GM21786 (cell line): ENCODE results near the gene DDX21.
"Not testable (repeated sequence)": the region's sequence is repeated elsewhere in the genome, so short reads cannot be mapped to it uniquely, and the experiment has no call there.

Experiments
- ATAC-seq: cut with Tn5 transposase; IDR thresholded peaks from one replicate; pipeline ENCODE4 v1.9.1; 2021; ENCODE audit not compliant: unreplicated experiment

The DDX21 gene

GRCh38 chr10:68955832-68956532 is at the start of gene DDX21:
Gene DDX21, plus strand, starts transcription at chr10:68956170. Its CDS starts 56 bp downstream, at chr10:68956226.
- peak; percentile 85 for ATAC-seq

DNA sequence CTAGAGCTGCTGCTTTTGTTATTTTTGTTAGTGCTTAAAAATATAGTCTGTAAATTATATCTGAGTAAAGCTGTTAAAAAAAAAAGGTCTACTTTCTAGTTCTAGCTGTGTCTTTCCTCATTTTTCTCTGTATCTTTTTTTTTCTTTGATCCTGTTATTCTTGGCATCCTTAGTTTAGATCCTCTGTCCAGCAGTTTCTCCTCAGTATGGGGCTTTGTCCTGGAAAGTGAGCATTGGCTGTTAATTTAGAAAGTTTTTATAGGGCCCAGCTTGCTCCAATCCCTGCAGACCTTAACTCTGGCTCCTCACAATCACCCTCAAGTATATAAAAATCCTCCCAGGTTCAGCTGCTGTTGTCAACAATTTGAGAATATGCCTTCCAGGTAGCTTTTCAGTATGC is 31.4 kb upstream of the DDX21 start:
- no peak for ATAC-seq

- ATAC-seq, result no peak
Observed at GRCh38 chr10:68925489-68925888, 30.5 kb upstream of the DDX21 start.

DNA sequence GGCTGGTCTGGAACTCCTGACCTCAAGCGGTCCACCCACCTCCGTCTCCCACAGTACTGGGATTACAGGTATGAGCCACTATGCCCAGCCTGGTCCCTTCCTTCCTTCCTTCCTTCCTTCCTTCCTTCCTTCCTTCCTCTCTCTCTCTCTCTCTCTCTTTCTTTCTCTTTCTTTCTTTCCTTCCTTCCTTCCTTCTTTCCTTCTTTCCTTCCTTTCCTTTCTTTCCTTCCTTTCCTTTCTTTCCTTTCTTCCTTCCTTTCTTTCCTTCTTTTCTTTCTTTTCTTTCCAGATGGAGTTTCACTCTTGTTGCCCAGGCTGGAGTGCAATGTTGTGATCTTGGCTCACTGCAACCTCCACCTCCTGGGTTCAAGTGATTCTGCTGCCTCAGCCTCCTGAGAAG is 26.8 kb upstream of the DDX21 start:
- ATAC-seq, result not testable (repeated sequence)

DNA sequence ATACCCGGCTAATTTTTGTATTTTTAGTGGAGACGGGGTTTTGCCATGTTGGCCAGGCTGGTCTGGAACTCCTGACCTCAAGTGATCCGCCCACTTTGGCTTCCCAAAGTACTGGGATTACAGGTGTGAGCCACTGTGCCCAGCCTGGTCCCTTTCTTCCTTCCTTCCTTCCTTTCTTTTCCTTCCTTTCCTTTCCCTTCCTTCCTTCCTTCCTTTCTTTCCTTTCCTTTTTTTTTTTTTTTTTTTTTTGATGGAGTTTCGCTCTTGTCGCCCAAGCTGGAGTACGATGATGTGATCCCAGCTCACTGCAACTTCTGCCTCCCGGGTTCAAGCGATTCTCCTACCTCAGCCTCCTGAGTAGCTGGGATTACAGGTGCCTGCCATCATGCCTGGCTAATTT is 26.1 kb upstream of the DDX21 start:
- ATAC-seq, result not testable (repeated sequence)

DNA sequence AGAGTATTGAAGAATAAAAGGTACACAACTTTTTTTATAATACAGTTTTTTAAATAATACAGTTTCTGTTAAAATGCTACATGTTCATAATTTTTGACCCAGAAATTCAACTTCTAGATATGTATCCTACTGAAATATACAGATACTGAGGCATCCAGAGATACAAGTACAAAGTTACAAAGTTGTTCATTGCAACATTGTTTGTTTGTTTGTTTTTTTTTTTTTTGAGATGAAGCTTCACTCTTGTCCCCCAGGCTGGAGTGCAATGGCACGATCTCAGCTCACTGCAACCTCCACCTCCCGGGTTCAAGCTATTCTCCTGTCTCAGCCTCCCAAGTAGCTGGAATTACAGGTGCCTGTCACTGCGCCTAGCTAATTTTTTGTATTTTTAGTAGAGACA is 23.1 kb upstream of the DDX21 start:
- ATAC-seq, result not testable (repeated sequence)

DNA sequence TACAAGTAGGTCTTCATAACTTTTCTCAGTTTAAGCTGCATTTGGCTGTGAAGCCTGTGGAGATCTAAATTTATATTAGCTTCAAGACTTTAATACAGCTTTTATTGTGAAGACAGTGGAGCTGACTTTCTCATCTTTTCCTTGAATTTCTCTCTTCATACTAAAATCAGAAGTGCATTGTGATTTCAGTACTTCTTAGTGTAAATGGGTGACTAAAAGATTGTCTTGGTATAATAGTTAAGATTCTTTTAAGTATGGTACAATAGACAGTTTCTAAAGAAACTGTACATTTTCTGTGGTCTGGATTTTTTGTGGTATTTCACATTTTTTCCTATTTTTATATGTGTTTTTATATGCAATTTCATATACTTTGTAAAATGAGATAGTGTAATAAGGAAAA is 21.0 kb upstream of the DDX21 start:
- ATAC-seq, result no peak

- ATAC-seq, result no peak
Observed at GRCh38 chr10:68938117-68938516, 17.9 kb upstream of the DDX21 start.

DNA sequence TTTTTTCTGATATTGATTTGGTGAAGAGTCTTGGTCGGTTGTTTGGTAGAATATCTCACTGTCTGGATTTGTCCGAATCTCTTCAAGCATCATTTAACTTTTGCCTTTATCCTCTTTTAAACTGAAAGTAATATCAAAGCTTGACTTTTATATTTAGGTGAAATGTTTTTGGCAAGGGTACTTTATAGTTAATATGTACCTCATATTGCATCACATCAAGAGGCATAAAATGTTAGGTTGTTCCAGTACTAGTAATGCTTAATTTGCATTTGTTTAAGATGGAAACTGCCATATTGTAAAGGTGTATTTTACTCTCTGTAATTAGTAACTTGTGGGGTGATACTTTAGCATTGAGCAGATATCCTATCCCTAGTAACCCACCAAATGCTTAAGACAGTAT is 17.1 kb upstream of the DDX21 start:
- ATAC-seq, result no peak

GRCh38 chr10:68940917-68941316 is 15.1 kb upstream of the DDX21 start:
- not testable (repeated sequence) for ATAC-seq

DNA sequence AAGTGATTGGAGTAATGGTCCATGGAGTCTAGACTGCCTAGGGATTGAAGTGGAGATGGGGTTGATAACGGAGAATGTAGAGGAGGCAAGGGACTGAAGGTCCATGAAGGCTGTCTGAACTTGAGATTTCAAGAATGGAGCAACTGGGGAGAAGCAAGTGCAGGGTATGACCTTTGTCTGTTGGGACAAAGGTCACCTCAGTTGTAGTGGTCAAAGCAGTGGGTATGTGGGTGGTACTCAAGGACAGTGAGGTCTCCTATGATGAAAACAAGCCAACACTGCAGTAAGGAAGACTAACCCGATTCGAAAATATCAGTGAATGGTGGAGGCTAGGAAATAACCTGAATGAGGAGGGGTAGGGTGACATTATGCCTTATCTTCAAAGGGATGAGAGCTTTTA is 5.4 kb upstream of the DDX21 start:
- no peak for ATAC-seq

GRCh38 chr10:68954904-68955303 is 1.1 kb upstream of the DDX21 start:
- ATAC-seq, result no peak

DNA sequence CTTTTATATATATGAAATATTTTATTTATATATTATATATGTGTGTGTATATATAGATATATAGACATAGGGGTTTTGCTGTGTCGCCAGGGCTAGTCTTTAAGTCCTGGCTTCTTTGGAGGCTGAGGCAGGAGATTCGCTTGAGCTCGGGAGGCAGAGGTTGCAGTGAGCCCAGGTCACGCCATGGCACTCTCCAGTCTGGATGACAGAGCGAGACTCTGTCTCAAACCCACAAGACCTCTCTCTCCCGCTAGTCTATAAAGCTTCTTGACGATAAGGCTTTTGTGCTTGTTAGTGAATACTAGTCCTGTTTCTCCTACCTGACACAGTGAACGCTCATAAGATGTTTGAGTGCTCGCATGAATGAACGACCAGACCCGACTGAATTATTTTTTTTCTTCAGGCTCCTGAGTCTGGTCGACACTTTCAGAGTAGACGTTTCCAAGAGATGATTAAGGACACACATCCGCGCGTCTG is 577 bp upstream of the DDX21 start:
- ATAC-seq, result no peak

GRCh38 chr10:68957284-68957615 is 1.3 kb downstream of the DDX21 start:
- ATAC-seq, result no peak

- ATAC-seq, result no peak
Observed at GRCh38 chr10:68957654-68958053, 1.7 kb downstream of the DDX21 start.

DNA sequence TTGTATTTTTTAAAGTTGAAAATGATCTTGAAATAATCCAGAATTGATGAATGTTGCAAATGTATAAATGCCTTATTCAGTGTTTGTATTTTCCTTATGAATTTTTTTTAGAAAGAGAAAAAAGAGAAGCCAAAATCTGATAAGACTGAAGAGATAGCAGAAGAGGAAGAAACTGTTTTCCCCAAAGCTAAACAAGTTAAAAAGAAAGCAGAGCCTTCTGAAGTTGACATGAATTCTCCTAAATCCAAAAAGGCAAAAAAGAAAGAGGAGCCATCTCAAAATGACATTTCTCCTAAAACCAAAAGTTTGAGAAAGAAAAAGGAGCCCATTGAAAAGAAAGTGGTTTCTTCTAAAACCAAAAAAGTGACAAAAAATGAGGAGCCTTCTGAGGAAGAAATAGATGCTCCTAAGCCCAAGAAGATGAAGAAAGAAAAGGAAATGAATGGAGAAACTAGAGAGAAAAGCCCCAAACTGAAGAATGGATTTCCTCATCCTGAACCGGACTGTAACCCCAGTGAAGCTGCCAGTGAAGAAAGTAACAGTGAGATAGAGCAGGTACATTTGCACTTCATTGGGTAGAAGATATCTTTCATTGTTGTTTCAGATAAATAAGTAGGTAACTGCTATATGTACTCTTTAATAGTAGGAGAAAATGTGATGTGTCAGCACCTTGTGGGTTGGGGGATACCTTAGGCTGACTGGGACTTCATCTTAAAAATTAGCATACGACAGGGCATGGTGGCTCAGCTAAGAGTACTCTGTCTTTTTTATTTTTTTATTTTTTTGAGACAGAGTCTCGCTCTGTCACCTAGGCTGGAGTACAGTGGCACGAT is 3.9 kb downstream of the DDX21 start:
- no peak for ATAC-seq

GRCh38 chr10:68963151-68963550 is 7.2 kb downstream of the DDX21 start:
- no peak for ATAC-seq

- no peak for ATAC-seq
Observed at GRCh38 chr10:68973975-68974374, 18.0 kb downstream of the DDX21 start.

GRCh38 chr10:68975936-68976473 is 20.0 kb downstream of the DDX21 start:
- ATAC-seq, result not testable (repeated sequence)

- ATAC-seq, result not testable (repeated sequence)
Observed at GRCh38 chr10:68979738-68980137, 23.8 kb downstream of the DDX21 start.

DNA sequence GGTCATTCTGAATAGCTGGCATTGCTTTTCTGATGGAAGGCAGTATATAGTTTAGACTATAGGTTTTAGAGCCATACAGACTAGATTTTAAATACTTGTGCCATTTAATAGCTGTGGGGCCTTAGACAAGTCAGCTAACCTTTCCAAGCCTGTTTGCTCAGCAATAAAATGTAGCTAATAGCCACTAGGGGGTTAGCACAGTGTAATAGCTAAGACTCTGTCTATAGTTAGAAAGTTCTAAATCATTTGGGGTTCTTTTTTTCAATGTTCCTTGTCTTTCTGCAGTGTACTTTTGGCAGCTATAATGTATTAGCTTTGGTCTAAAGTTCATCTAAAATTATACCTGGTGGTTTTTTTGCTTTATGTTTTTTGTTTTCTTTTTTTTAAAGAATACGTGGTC is 25.1 kb downstream of the DDX21 start:
- ATAC-seq, result no peak

GRCh38 chr10:68982389-68982788 is 26.4 kb downstream of the DDX21 start:
- no peak for ATAC-seq
